Measurements from ENCODE around the gene CORO7.

GRCh38 chr16:4325253-4325758 is 91.1 kb downstream of the CORO7 start:
- TF ChIP-seq BHLHE40 (IDR thresholded peaks at IDR 0.05; ENCODE audit: borderline replicate concordance), result no peak
- TF ChIP-seq ELF4 (IDR thresholded peaks at IDR 0.05), result no peak
- no peak for TF ChIP-seq FOXA1 (IDR thresholded peaks at IDR 0.05)
- TF ChIP-seq, protein P1, sequence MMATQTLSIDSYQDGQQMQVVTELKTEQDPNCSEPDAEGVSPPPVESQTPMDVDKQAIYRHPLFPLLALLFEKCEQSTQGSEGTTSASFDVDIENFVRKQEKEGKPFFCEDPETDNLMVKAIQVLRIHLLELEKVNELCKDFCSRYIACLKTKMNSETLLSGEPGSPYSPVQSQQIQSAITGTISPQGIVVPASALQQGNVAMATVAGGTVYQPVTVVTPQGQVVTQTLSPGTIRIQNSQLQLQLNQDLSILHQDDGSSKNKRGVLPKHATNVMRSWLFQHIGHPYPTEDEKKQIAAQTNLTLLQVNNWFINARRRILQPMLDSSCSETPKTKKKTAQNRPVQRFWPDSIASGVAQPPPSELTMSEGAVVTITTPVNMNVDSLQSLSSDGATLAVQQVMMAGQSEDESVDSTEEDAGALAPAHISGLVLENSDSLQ (IDR thresholded peaks at IDR 0.05), result no peak
- TF ChIP-seq ZNF384 (IDR thresholded peaks at IDR 0.05), result no peak
- no peak for TF ChIP-seq HDGF (IDR thresholded peaks at IDR 0.05; ENCODE audit: borderline replicate concordance)
